Sciatic nerve (tissue), 2 donors: ENCODE measurements around the gene FTCDNL1. TPM values are rescaled to one million over a fixed set of nuclear protein-coding genes. Genes with fewer than 3 reads are reported as not detected.
A peak's percentile ranks its signal among the peaks of the same experiment; 100 is the strongest.

Source experiments
- ATAC-seq: fragments of 200-7000 bp; cut with Tn5 transposase; one replicate; pipeline ENCODE4 v1.9.1; 2020; ENCODE audit warnings: mild to moderate bottlenecking, moderate library complexity
- DNase-seq: peaks from one replicate; pipeline ENCODE4 v3.0.0-alpha.2; 2020; ENCODE audit warnings: low spot score
- intact Hi-C: fragments of 100-400 bp; cut with DNase I; formaldehyde crosslinking; loops from one replicate; pipeline ENCODE4 v1.14.2; 2022
- total RNA-seq: library from RNA; stranded (reverse); fragmentation: NEBNext Ultra II Directional; extraction: Animal tissue kit (Norgen Biotek cat#: 25700); gene quantifications from one replicate; pipeline ENCODE4 v1.2.1, GENCODE V29; 2021
- donor health status: DM: no; HTN: no; CAD: no.
- donor health status: DM: no; HTN: no; CAD: no.

Gene FTCDNL1
- total RNA-seq = 2.3 TPM

GRCh38 chr2:199850718-199851500 lies at the start of gene FTCDNL1:
TSS of gene FTCDNL1 (minus strand) at chr2:199851192. CDS start at chr2:199848962, 2,230 bp downstream.
- intact Hi-C loops = no loop called here
- ATAC-seq (peak; percentile 94), DNase-seq (peak; percentile 75)

DNA sequence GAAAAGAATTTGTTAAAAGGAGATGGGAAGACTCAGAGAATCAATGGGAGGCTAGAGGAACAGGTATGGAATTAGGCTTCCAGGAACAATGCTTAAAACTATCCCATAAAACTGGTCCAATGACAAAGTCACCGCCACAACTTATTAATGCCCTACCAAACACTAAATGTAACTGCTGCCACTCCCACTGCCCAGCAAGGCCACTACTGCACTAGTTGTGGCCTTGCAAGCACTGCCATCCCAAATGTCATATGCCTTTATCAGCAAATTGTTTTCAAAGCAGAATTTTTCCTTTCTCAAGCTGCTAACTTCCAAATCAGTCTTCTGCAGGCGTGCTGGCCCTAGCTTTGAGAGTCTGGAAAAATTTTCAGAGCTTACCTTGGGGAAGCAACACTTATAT lies 45.6 kb upstream of the FTCDNL1 start:
- ATAC-seq = no peak
- DNase-seq = no peak
- intact Hi-C loops = no loop called here

GRCh38 chr2:199895406-199895805 lies 44.4 kb upstream of the FTCDNL1 start:
- intact Hi-C loops = no loop called here
- DNase-seq (no peak), ATAC-seq (no peak)

GRCh38 chr2:199883474-199884212 lies 32.7 kb upstream of the FTCDNL1 start:
- ATAC-seq = no peak
- intact Hi-C loops = no loop called here
- DNase-seq = no peak

GRCh38 chr2:199882667-199883066 lies 31.7 kb upstream of the FTCDNL1 start:
- intact Hi-C loops = no loop called here
- DNase-seq = no peak
- no peak for ATAC-seq

- no peak for DNase-seq
- no peak for ATAC-seq
- intact Hi-C loops = no loop called here
Observed at GRCh38 chr2:199875400-199875799, 24.4 kb upstream of the FTCDNL1 start.

- intact Hi-C loops = no loop called here
- ATAC-seq (no peak), DNase-seq (no peak)
Observed at GRCh38 chr2:199874209-199874608, 23.2 kb upstream of the FTCDNL1 start.

GRCh38 chr2:199870581-199870980 lies 19.6 kb upstream of the FTCDNL1 start:
- ATAC-seq (no peak), DNase-seq (no peak)
- intact Hi-C loops = no loop called here

- ATAC-seq (no peak), DNase-seq (no peak)
- intact Hi-C loops = no loop called here
Observed at GRCh38 chr2:199869653-199870052, 18.7 kb upstream of the FTCDNL1 start.

- DNase-seq = no peak
- intact Hi-C loops = no loop called here
- no peak for ATAC-seq
Observed at GRCh38 chr2:199869227-199869541, 18.2 kb upstream of the FTCDNL1 start.

DNA sequence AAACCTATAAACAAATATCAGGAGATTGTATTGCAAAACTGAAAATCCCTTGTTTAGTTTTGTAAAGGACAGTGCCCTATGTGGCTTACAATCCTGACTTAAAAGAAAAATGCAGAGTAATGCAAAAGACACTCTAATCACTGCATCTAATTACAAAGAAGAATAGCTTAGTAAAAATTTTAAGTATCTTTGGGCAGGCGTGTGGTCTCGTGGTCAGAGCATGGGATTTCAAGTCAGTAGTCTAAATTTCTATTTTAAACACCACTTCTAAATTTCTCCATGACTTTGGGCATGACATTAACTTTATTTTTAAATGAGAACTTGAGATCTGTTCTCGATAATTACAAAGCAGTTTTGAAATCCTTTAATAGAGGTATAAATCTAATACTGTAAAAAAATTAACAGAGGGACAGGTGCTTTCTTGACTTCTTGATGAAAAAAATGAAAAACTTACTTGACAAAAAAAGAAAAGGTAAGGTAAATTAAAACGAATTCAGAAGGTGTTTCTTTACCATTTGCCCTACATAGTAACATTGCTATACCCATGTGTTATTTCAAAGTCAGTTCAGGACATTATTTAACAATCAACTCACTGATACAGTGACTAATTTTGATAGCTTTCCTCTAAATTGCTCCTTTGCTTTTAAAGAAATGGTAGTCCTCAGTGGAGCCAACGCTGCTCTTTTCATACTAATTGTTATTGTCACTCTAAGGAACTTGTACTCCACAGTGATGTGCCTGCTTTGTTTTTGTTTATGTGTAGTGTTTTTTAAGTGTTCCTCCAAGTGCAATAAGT lies 17.6 kb upstream of the FTCDNL1 start:
- DNase-seq (no peak), ATAC-seq (no peak)
- intact Hi-C loops = no loop called here

- ATAC-seq (no peak), DNase-seq (no peak)
- intact Hi-C loops = no loop called here
Observed at GRCh38 chr2:199865905-199866304, 14.9 kb upstream of the FTCDNL1 start.

DNA sequence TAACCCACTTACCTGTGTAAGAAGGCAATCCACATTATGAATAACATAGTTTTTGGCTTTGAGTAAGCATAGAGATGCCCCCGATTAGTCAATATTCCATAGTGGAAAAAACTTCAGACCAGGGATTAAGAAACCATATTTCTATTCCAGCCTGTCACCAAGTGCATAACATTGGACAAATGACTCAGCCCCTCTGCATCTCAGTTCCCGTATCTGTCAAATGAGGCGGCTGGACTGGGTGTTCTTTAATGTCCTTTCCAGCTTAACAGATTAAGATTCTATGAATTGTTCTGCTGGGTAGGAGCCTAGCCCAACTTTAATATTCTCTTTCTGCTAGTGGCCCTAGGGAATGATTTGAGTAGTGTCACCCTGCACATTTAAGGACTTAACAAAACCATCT lies 11.8 kb upstream of the FTCDNL1 start:
- ATAC-seq (no peak), DNase-seq (no peak)
- intact Hi-C loops = no loop called here

- no peak for DNase-seq
- ATAC-seq = no peak
- intact Hi-C loops = no loop called here
Observed at GRCh38 chr2:199861132-199861774, 10.3 kb upstream of the FTCDNL1 start.

- intact Hi-C loops = no loop called here
- ATAC-seq = no peak
Observed at GRCh38 chr2:199855812-199856211, 4.8 kb upstream of the FTCDNL1 start.

GRCh38 chr2:199851883-199852282 lies 891 bp upstream of the FTCDNL1 start:
- no peak for DNase-seq
- no peak for ATAC-seq
- intact Hi-C loops = no loop called here

More at GRCh38 chr2:199855812-199856211, 4.8 kb upstream of the FTCDNL1 start:
- no peak for DNase-seq

GRCh38 chr2:199851501-199851810 lies 464 bp upstream of the FTCDNL1 start:
- intact Hi-C loops = no loop called here
- DNase-seq (no peak), ATAC-seq (no peak)

GRCh38 chr2:199850218-199850717 lies 724 bp downstream of the FTCDNL1 start:
- ATAC-seq (no peak), DNase-seq (no peak)
- intact Hi-C loops = no loop called here

DNA sequence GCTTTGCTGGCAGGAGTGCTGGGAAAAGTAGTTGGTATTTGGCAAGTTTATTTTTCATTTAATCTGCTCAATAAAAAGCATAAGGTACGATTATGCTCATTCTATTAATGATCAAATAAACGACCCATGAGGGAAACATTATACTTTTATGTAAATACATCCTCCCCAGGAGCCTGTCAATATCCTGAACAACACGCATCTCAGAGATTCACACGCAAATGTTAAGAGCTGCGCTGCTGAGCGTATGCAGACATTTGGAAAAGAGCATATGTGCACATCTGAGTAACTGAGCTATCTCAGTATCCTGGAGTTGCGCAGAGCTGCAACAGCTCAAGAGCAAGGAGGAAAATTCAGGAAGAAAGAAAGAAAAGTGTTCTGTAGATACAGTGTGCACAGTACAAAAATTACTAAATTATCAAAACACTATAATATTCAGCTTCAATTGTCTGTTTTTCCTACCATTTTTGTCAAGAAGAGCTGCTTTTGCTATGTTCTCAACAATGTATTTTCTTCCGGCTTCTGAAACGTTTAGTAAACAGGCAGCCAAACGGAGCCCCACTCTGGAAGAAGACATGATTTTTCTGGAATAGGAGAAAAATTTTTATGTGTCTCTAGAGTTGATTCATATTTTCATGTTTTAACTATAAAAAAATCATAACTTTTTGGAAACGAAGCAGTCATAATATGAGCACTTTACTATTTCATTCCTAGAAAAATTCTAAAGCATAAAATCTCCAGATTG lies 2.4 kb downstream of the FTCDNL1 start:
- DNase-seq = no peak
- intact Hi-C loops = no loop called here
- no peak for ATAC-seq
